Stimulated activated CD4-positive, alpha-beta T cell treated with anti-CD3 and anti-CD28 coated beads, Interleukin-4, amount 100 ng/mL, for 1 hour (primary cell): ENCODE data around the gene ENKUR.

ENCODE experiments used
- DNase-seq: peaks from one replicate; pipeline ENCODE4 v3.0.0-alpha.2; 2020

Gene ENKUR

GRCh38 chr10:24938525-24938924, 77.4 kb downstream of the ENKUR start:
- no peak for DNase-seq

DNA sequence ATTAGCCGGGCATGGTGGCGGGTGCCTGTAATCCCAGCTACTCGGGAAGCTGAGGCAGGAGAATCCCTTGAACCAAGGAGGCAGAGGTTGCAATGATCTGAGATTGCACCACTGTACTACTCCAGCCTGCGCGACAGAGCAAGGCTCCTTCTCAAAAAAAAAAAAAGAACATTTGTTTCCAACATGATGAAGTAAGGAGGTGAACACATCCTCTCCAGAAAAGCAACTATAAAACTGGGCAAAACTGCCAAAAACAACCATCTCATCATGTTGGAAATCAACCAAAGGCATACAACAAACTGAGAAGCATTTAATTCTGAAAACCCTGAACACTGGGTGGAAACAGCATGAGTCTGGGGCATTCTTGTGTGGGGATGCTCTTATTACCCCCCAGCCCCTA, 77.9 kb downstream of the ENKUR start:
- DNase-seq, result no peak

DNA sequence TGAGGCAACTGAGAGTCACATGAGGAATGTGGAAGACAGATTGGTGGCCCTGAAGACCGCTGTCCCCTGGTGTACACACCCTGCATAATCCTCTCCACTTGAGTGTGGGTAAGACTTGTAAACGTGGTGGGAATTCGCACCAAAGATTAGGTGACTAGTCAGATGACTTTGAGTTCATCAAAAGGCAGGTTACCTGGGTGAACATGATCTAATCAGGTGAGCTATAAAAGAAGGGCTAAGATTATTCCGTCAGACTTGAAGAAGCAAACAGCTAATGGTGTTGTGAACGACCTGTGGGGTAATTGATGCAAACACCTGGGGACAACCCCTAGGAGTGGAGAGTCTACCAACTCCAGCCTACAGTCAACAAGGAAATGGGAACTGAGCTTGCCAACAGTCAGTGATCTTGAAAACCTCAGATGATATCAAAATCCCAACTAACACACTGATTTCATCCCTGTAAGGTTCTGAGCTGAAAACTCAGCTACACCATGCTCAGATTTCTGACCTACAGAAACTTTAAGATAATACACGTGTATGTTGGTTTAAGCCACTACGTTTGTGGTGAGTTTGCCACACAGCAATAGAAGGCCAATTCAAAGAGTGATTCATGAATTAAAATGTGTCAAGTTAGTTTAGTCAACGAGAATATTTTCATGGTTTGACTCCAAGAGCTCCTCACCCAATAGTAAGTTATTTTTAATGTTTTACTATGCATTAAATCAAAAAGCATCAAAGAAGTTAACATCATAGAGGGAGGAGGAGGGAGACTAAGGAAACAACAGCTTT, 80.3 kb downstream of the ENKUR start:
- no peak for DNase-seq
